H9 (cell line): ENCODE data around the gene CPT1A. TPM values are rescaled to one million over a fixed set of nuclear protein-coding genes. Genes with fewer than 3 reads are reported as not detected.

Experiments
- DNase-seq: peaks from one replicate; pipeline ENCODE4 v3.0.0-alpha.2; 2017
- H2AFZ ChIP-seq: one replicate; pipeline ENCODE4 v1.6.1; 2013; ENCODE audit warnings: mild to moderate bottlenecking, low read length, control low read depth, moderate library complexity
- H2AK5ac ChIP-seq: 2 replicates; pipeline ENCODE4 v1.6.1; 2013; ENCODE audit warnings: low read length, control low read depth, mixed read lengths; ENCODE audit not compliant: insufficient read length
- H2BK120ac ChIP-seq: one replicate; pipeline ENCODE4 v1.6.1; 2013; ENCODE audit warnings: low read depth, mild to moderate bottlenecking, low read length, control low read depth, inconsistent platforms; ENCODE audit not compliant: poor library complexity, severe bottlenecking
- H2BK12ac ChIP-seq: 2 replicates; pipeline ENCODE4 v1.6.1; 2013; ENCODE audit warnings: low read length, control low read depth, mixed read lengths, low read depth; ENCODE audit not compliant: insufficient read length
- H2BK15ac ChIP-seq: 2 replicates; pipeline ENCODE4 v1.6.1; 2013; ENCODE audit warnings: low read depth, low read length, control low read depth
- H2BK20ac ChIP-seq: one replicate; pipeline ENCODE4 v1.6.1; 2013; ENCODE audit warnings: low read depth, mild to moderate bottlenecking, low read length, control low read depth, inconsistent platforms; ENCODE audit not compliant: poor library complexity, severe bottlenecking
- H2BK5ac ChIP-seq: 2 replicates; pipeline ENCODE4 v1.6.1; 2013; ENCODE audit warnings: low read length, control low read depth, mixed read lengths; ENCODE audit not compliant: insufficient read length
- H3K14ac ChIP-seq: 2 replicates; pipeline ENCODE4 v1.6.1; 2013; ENCODE audit warnings: low read length, control low read depth; ENCODE audit not compliant: insufficient read depth
- H3K18ac ChIP-seq: 2 replicates; pipeline ENCODE4 v1.6.1; 2013; ENCODE audit warnings: low read depth, mild to moderate bottlenecking, mixed read lengths, low read length, control low read depth; ENCODE audit not compliant: insufficient read length
- H3K23ac ChIP-seq: 2 replicates; pipeline ENCODE4 v1.6.1; 2013; ENCODE audit warnings: low read length, control low read depth, mixed read lengths, low read depth; ENCODE audit not compliant: insufficient read length
- H3K23me2 ChIP-seq: 2 replicates; pipeline ENCODE4 v1.6.1; 2013; ENCODE audit warnings: low read depth, mild to moderate bottlenecking, mixed read lengths, low read length, control low read depth; ENCODE audit not compliant: insufficient read length, poor library complexity, severe bottlenecking
- H3K27ac ChIP-seq: 2 replicates; pipeline ENCODE4 v1.5.1; 2013; ENCODE audit warnings: low read length, control low read depth, mixed read lengths, low read depth; ENCODE audit not compliant: insufficient read length
- H3K27me3 ChIP-seq: 2 replicates; pipeline ENCODE4 v1.6.1; 2013; ENCODE audit warnings: low read length, control low read depth, inconsistent platforms; ENCODE audit not compliant: insufficient read depth
- H3K4ac ChIP-seq: 2 replicates; pipeline ENCODE4 v1.6.1; 2013; ENCODE audit warnings: low read depth, mild to moderate bottlenecking, control low read depth, inconsistent platforms, low read length, moderate library complexity
- H3K4me1 ChIP-seq: 2 replicates; pipeline ENCODE4 v1.6.1; 2013; ENCODE audit warnings: low read length, control low read depth, inconsistent platforms; ENCODE audit not compliant: insufficient read depth
- H3K4me2 ChIP-seq: 2 replicates; pipeline ENCODE4 v1.6.1; 2013; ENCODE audit warnings: low read length, control low read depth, mixed read lengths; ENCODE audit not compliant: insufficient read length, insufficient read depth
- H3K56ac ChIP-seq: 2 replicates; pipeline ENCODE4 v1.6.1; 2013; ENCODE audit warnings: low read depth, mild to moderate bottlenecking, mixed read lengths, low read length, control low read depth; ENCODE audit not compliant: insufficient read length
- H3K79me1 ChIP-seq: 2 replicates; pipeline ENCODE4 v1.6.1; 2013; ENCODE audit warnings: low read depth, mild to moderate bottlenecking, moderate library complexity, low read length, control low read depth, inconsistent platforms; ENCODE audit not compliant: insufficient read depth, poor library complexity, severe bottlenecking
- H3K79me2 ChIP-seq: 2 replicates; pipeline ENCODE4 v1.6.1; 2013; ENCODE audit warnings: low read length, control low read depth, inconsistent platforms; ENCODE audit not compliant: insufficient read depth
- H3K9ac ChIP-seq: 2 replicates; pipeline ENCODE4 v1.6.1; 2013; ENCODE audit warnings: low read length, control low read depth, mixed read lengths; ENCODE audit not compliant: insufficient read length; ENCODE audit errors: extremely low read depth
- H3K9me3 ChIP-seq: one replicate; pipeline ENCODE4 v1.6.1; 2013; ENCODE audit warnings: low read depth, low read length, inconsistent platforms; ENCODE audit not compliant: control insufficient read depth
- H3T11ph ChIP-seq: one replicate; pipeline ENCODE4 v1.6.1; 2013; ENCODE audit warnings: mild to moderate bottlenecking, low read length, control low read depth, inconsistent platforms
- H4K20me1 ChIP-seq: one replicate; pipeline ENCODE4 v1.6.1; 2013; ENCODE audit not compliant: control insufficient read depth, insufficient read length, insufficient read depth
- H4K5ac ChIP-seq: 2 replicates; pipeline ENCODE4 v1.6.1; 2013; ENCODE audit warnings: low read depth, mild to moderate bottlenecking, mixed read lengths, low read length, control low read depth; ENCODE audit not compliant: insufficient read length
- H4K8ac ChIP-seq: replicated peaks from 2 replicates; pipeline ENCODE4 v1.6.1; 2013; ENCODE audit warnings: low read length, control low read depth, mixed read lengths, low read depth; ENCODE audit not compliant: insufficient read length
- H4K91ac ChIP-seq: 2 replicates; pipeline ENCODE4 v1.6.1; 2013; ENCODE audit warnings: low read depth, mild to moderate bottlenecking, moderate library complexity, mixed read lengths, low read length, control low read depth; ENCODE audit not compliant: insufficient read length
- H3K27ac Mint-ChIP-seq, 3 experiments: 2 replicates in 2 of 3; 3 replicates in 1 of 3; pipeline ENCODE4 v1.8.0; 2020 to 2021; ENCODE audit warnings: mixed read lengths in 3 of 3, mild to moderate bottlenecking in 1 of 3, moderate library complexity in 1 of 3
- H3K27me3 Mint-ChIP-seq: 2 replicates; pipeline ENCODE4 v1.8.0; 2021; ENCODE audit warnings: low read depth, mild to moderate bottlenecking, moderate library complexity, mixed read lengths
- H3K36me3 Mint-ChIP-seq, 3 experiments: 2 replicates in 2 of 3; 3 replicates in 1 of 3; pipeline ENCODE4 v1.8.0; 2020 to 2021; ENCODE audit warnings: low read depth in 3 of 3, mixed read lengths in 3 of 3; ENCODE audit not compliant: insufficient read depth in 1 of 3
- H3K4me1 Mint-ChIP-seq, 2 experiments: 2 replicates each; pipeline ENCODE4 v1.8.0; 2020; ENCODE audit warnings: mixed read lengths in 2 of 2
- H3K4me3 Mint-ChIP-seq, 2 experiments: 2 replicates in 1 of 2; 3 replicates in 1 of 2; pipeline ENCODE4 v1.8.0; 2020 to 2021; ENCODE audit warnings: mild to moderate bottlenecking in 2 of 2, mixed read lengths in 2 of 2, moderate library complexity in 1 of 2
- H3K9me3 Mint-ChIP-seq, 2 experiments: 2 replicates in 1 of 2; 3 replicates in 1 of 2; pipeline ENCODE4 v1.8.0; 2020; ENCODE audit warnings: mild to moderate bottlenecking in 2 of 2, mixed read lengths in 2 of 2, moderate library complexity in 1 of 2
- WGBS: extraction: QIAGEN DNeasy Blood & Tissue Kit; methylation state at CpG from one replicate; pipeline ENCODE4 v1.1.7; 2013; ENCODE audit warnings: missing lambda C conversion rate, low lambda C conversion rate, mixed read lengths; ENCODE audit not compliant: insufficient read length; ENCODE audit errors: extremely low coverage; 5-methylcytosine and 5-hydroxymethylcytosine counted together
- total RNA-seq: library from RNA; stranded (reverse); gene quantifications from 2 replicates; pipeline ENCODE4 v1.2.1, GENCODE V29; 2021
- TF ChIP-seq, protein P1 (sequence below): fragments of 200-600 bp; sonication (generic); conservative IDR thresholded peaks from 3 replicates; pipeline ENCODE4 v1.8.0; 2021; ENCODE audit warnings: antibody characterized with exemption, mild to moderate bottlenecking

Gene CPT1A
- total RNA-seq, 1 experiment from 2014 or later: 7.5 TPM

DNA sequence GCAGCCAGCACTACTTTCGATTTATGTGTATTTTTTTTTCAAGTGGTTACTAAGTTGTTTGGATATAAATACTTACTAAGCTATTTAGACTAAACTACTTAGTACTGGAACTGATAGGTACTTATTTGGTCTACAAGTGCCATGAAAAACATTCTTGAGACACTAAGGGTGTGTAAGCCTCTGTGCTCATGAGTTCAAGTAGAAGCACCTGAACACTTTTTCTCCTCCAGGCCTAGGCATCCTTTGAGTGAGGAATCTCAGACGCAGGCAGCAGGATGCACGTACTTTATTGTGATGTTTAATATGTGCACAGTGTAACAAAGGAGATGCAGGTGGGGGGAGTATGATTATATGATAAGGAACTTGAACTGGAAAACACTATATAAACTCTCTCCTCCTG, 98.2 kb downstream of the CPT1A start:
- no peak overlapping the region for H3T11ph ChIP-seq
- DNase-seq: no peak
- no peak overlapping the region for H3K23ac ChIP-seq
- H2BK15ac ChIP-seq: no peak overlapping the region
- H2AK5ac ChIP-seq: no peak overlapping the region
- no peak overlapping the region for H2BK12ac ChIP-seq
- no peaks in the 10 kb centered on the region for H3K27me3 ChIP-seq
- H2BK20ac ChIP-seq: no peak overlapping the region
- peaks cover 15 to 78% (median 59%) of the 10 kb centered on the region in 3 experiments; a peak in 6 of 7 replicates for H3K36me3 Mint-ChIP-seq
- no peak overlapping the region for H4K91ac ChIP-seq
- H3K27ac ChIP-seq: no peak overlapping the region
- no peaks in the 10 kb centered on the region for H3K79me2 ChIP-seq
- H3K9me3 Mint-ChIP-seq: no peaks in the 10 kb centered on the region
- H3K27me3 Mint-ChIP-seq: no peaks in the 10 kb centered on the region
- no peak overlapping the region for H3K9ac ChIP-seq
- H3K9me3 ChIP-seq: no peaks in the 10 kb centered on the region
- H3K23me2 ChIP-seq: no peaks in the 10 kb centered on the region
- H3K56ac ChIP-seq: no peak overlapping the region
- H2BK5ac ChIP-seq: no peak overlapping the region
- no peak overlapping the region for H2BK120ac ChIP-seq
- H3K14ac ChIP-seq: no peak overlapping the region
- H3K27ac Mint-ChIP-seq: no peak overlapping the region
- peaks cover 26 to 27% of the 10 kb centered on the region in 2 experiments for H3K4me1 Mint-ChIP-seq
- H4K8ac ChIP-seq: no peak overlapping the region
- WGBS: no CpG with 5 or more reads among the region's 3 CpGs
- H3K79me1 ChIP-seq: no peaks in the 10 kb centered on the region
- H3K4me1 ChIP-seq: peaks cover 3% of the 10 kb centered on the region
- H4K20me1 ChIP-seq: no peaks in the 10 kb centered on the region
- no peak overlapping the region for H3K4ac ChIP-seq
- no peak overlapping the region for H3K4me3 Mint-ChIP-seq
- H3K4me2 ChIP-seq: no peak overlapping the region
- TF ChIP-seq, protein P1, sequence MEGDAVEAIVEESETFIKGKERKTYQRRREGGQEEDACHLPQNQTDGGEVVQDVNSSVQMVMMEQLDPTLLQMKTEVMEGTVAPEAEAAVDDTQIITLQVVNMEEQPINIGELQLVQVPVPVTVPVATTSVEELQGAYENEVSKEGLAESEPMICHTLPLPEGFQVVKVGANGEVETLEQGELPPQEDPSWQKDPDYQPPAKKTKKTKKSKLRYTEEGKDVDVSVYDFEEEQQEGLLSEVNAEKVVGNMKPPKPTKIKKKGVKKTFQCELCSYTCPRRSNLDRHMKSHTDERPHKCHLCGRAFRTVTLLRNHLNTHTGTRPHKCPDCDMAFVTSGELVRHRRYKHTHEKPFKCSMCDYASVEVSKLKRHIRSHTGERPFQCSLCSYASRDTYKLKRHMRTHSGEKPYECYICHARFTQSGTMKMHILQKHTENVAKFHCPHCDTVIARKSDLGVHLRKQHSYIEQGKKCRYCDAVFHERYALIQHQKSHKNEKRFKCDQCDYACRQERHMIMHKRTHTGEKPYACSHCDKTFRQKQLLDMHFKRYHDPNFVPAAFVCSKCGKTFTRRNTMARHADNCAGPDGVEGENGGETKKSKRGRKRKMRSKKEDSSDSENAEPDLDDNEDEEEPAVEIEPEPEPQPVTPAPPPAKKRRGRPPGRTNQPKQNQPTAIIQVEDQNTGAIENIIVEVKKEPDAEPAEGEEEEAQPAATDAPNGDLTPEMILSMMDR: no peak
- no peak overlapping the region for H2AFZ ChIP-seq
- H3K18ac ChIP-seq: no peak overlapping the region
- no peak overlapping the region for H4K5ac ChIP-seq
